Colonic mucosa (tissue), 4 donors: ENCODE data around the gene UNC13A. TPM values are rescaled to one million over a fixed set of nuclear protein-coding genes. Genes with fewer than 3 reads are reported as not detected.

ENCODE experiments used
- DNase-seq: peaks from one replicate; pipeline ENCODE4 v3.0.0-alpha.2; 2020
- H3K27ac ChIP-seq: fragments of 200-600 bp; one replicate; pipeline ENCODE4 v1.8.0; 2021
- H3K27me3 ChIP-seq: fragments of 200-600 bp; one replicate; pipeline ENCODE4 v1.8.0; 2021
- H3K36me3 ChIP-seq: fragments of 200-600 bp; one replicate; pipeline ENCODE4 v1.8.0; 2021
- H3K4me1 ChIP-seq: fragments of 200-600 bp; one replicate; pipeline ENCODE4 v1.8.0; 2021; ENCODE audit warnings: mild to moderate bottlenecking
- H3K4me3 ChIP-seq: fragments of 200-600 bp; one replicate; pipeline ENCODE4 v1.8.0; 2021
- H3K9ac ChIP-seq, 2 donors: one replicate each; pipeline ENCODE4 v1.7.0; 2013; ENCODE audit warnings: control low read depth in 2 of 2, low read depth in 2 of 2, low read length in 2 of 2
- H3K9me3 ChIP-seq: fragments of 200-600 bp; one replicate; pipeline ENCODE4 v1.8.0; 2021
- intact Hi-C: fragments of 100-400 bp; cut with DNase I; formaldehyde crosslinking; loops from one replicate; pipeline ENCODE4 v1.14.1; 2022
- total RNA-seq, 2 donors: library from RNA; stranded (reverse); fragmentation: NEBNext Ultra II Directional in 1 of 2; extraction: Animal tissue kit (Norgen Biotek cat#: 25700) in 1 of 2; gene quantifications; one replicate each; pipeline ENCODE4 v1.2.1, GENCODE V29; 2021
- TF ChIP-seq, protein P1 (sequence below): fragments of 200-600 bp; IDR thresholded peaks from one replicate; pipeline ENCODE4 v1.8.0; 2022; ENCODE audit warnings: antibody characterized with exemption, mild to moderate bottlenecking
- donor health status: healthy.
- donor health status: DM: no; HTN: no; CAD: no.
- donor health status: DM: no; HTN: no; CAD: no.

Gene UNC13A
- total RNA-seq, 2 donors from 2014 or later, result 0.29 to 0.62 TPM

- no peaks in the 10 kb centered on the region for H3K4me1 ChIP-seq
- H3K9me3 ChIP-seq, result no peaks in the 10 kb centered on the region
- DNase-seq, result peak; percentile 66
- intact Hi-C loops, result loop anchor here (5.0 to 10.0 kb wide), 2 partner anchors 63 to 151 kb away; partner anchors contain the start of gene RPL18A
- no peak overlapping the region for H3K27ac ChIP-seq
- TF ChIP-seq, protein P1, sequence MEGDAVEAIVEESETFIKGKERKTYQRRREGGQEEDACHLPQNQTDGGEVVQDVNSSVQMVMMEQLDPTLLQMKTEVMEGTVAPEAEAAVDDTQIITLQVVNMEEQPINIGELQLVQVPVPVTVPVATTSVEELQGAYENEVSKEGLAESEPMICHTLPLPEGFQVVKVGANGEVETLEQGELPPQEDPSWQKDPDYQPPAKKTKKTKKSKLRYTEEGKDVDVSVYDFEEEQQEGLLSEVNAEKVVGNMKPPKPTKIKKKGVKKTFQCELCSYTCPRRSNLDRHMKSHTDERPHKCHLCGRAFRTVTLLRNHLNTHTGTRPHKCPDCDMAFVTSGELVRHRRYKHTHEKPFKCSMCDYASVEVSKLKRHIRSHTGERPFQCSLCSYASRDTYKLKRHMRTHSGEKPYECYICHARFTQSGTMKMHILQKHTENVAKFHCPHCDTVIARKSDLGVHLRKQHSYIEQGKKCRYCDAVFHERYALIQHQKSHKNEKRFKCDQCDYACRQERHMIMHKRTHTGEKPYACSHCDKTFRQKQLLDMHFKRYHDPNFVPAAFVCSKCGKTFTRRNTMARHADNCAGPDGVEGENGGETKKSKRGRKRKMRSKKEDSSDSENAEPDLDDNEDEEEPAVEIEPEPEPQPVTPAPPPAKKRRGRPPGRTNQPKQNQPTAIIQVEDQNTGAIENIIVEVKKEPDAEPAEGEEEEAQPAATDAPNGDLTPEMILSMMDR, result peak; percentile 87
- H3K27me3 ChIP-seq, result no peaks in the 10 kb centered on the region
- H3K9ac ChIP-seq, result no peak overlapping the region
- H3K4me3 ChIP-seq, result no peak overlapping the region
- H3K36me3 ChIP-seq, result no peaks in the 10 kb centered on the region
Measured at GRCh38 chr19:17703824-17704463, 15.8 kb upstream of the UNC13A start.

GRCh38 chr19:17695198-17695597 is 7.0 kb upstream of the UNC13A start:
- no peak for DNase-seq
- H3K4me1 ChIP-seq, result no peaks in the 10 kb centered on the region
- no peak overlapping the region for H3K27ac ChIP-seq
- intact Hi-C loops, result no loop called here
- H3K9me3 ChIP-seq, result no peaks in the 10 kb centered on the region
- H3K27me3 ChIP-seq, result no peaks in the 10 kb centered on the region
- TF ChIP-seq, protein P1, result no peak
- H3K4me3 ChIP-seq, result no peak overlapping the region
- H3K9ac ChIP-seq, result no peak overlapping the region
- no peaks in the 10 kb centered on the region for H3K36me3 ChIP-seq

- Histone ChIP-seq H3K9ac (no peak overlapping the region), H3K4me1 (no peaks in the 10 kb centered on the region), H3K36me3 (no peaks in the 10 kb centered on the region), H3K27ac (no peak overlapping the region), H3K27me3 (peaks cover 13% of the 10 kb centered on the region), H3K9me3 (no peaks in the 10 kb centered on the region), H3K4me3 (no peak overlapping the region)
- TF ChIP-seq, protein P1, result no peak
- intact Hi-C loops, result no loop called here
- DNase-seq, result no peak
Measured at GRCh38 chr19:17692566-17692965, 4.4 kb upstream of the UNC13A start.

GRCh38 chr19:17688853-17689595 is 870 bp upstream of the UNC13A start:
- no peak for DNase-seq
- peaks cover 32% of the 10 kb centered on the region for H3K27me3 ChIP-seq
- no peaks in the 10 kb centered on the region for H3K9me3 ChIP-seq
- H3K9ac ChIP-seq, result no peak overlapping the region
- no peaks in the 10 kb centered on the region for H3K4me1 ChIP-seq
- no peak overlapping the region for H3K27ac ChIP-seq
- intact Hi-C loops, result no loop called here
- TF ChIP-seq, protein P1, result no peak
- H3K4me3 ChIP-seq, result no peak overlapping the region
- no peaks in the 10 kb centered on the region for H3K36me3 ChIP-seq

GRCh38 chr19:17687141-17687856 is 855 bp downstream of the UNC13A start:
- Histone ChIP-seq H3K4me3 (no peak overlapping the region), H3K9me3 (no peaks in the 10 kb centered on the region), H3K27me3 (peaks cover 32% of the 10 kb centered on the region), H3K9ac (no peak overlapping the region), H3K27ac (no peak overlapping the region), H3K36me3 (no peaks in the 10 kb centered on the region), H3K4me1 (no peaks in the 10 kb centered on the region)
- intact Hi-C loops, result no loop called here
- TF ChIP-seq, protein P1, result no peak
- no peak for DNase-seq
